Neural progenitor cell (in vitro differentiated cells): ENCODE measurements around the gene IFNA1.
"Not testable (repeated sequence)": the region's sequence is repeated elsewhere in the genome, so short reads cannot be mapped to it uniquely, and the experiment has no call there.

Experiments
- CTCF ChIP-seq: fragments of 200-600 bp; sonication (generic); IDR thresholded peaks from 2 replicates; pipeline ENCODE4 v1.5.1; 2017; ENCODE audit warnings: antibody characterized with exemption, mild to moderate bottlenecking
- EZH2 ChIP-seq: fragments of 200-600 bp; sonication (generic); IDR thresholded peaks from 2 replicates; pipeline ENCODE4 v1.6.1; 2017; ENCODE audit warnings: antibody characterized with exemption, mild to moderate bottlenecking, moderate library complexity
- EZH2phosphoT487 ChIP-seq: fragments of 200-600 bp; sonication (generic); IDR thresholded peaks from 2 replicates; pipeline ENCODE4 v1.6.1; 2017; ENCODE audit warnings: antibody characterized with exemption

DNA sequence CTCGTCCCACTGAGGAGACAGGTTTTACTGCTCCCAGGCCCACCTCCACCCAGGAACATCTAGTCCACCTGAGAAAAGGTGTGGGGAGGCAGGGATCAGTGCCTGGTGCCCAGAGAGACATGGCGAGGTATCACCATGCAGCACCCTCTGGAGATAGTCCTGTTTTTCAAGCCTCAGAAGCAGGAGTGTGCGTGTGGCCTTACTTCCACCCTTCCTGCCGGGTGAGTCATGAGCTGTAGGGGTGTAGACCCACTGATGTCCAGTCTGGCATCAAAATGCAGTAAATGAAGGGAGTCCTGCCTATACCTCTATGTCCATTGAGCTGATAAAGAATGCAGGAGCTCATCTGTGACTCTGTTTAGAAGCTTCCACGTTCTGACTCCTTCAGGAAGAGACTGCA lies 9.1 kb downstream of the IFNA1 start:
- not testable (repeated sequence) for TF ChIP-seq CTCF, EZH2, EZH2phosphoT487
